Measurements from ENCODE around the gene SCAF8.

- TF ChIP-seq CTCF (tag by site-specific recombination; IDR thresholded peaks at IDR 0.05) (peak; percentile 80), ZNF274 (IDR thresholded peaks at IDR 0.05; ENCODE audit: low read length) (no peak), ZNF274 (tag by site-specific recombination; IDR thresholded peaks at IDR 0.05; ENCODE audit: borderline replicate concordance) (no peak), BCL11A (tag by site-specific recombination; IDR thresholded peaks at IDR 0.05; ENCODE audit: low read depth) (no peak), ZBTB11 (tag by site-specific recombination; conservative IDR thresholded peaks at IDR 0.05; ENCODE audit: low read depth) (no peak), ZNF416 (tag by site-specific recombination; IDR thresholded peaks at IDR 0.05) (no peak), REST (tag by site-specific recombination; IDR thresholded peaks at IDR 0.05) (no peak; the same call in 1 of the 2 replicates), ZNF777 (tag by site-specific recombination; IDR thresholded peaks at IDR 0.05; ENCODE audit: borderline replicate concordance) (no peak), ZFP37 (tag by site-specific recombination; IDR thresholded peaks at IDR 0.05) (no peak), ZNF140 (tag by site-specific recombination; IDR thresholded peaks at IDR 0.05) (no peak), MZF1 (tag by site-specific recombination; IDR thresholded peaks at IDR 0.05; ENCODE audit: borderline replicate concordance) (no peak), ZNF112 (tag by site-specific recombination; IDR thresholded peaks at IDR 0.05) (no peak), ZNF362 (tag by site-specific recombination; IDR thresholded peaks at IDR 0.05) (no peak)
Measured at GRCh38 chr6:154733183-154733625, at the start of gene SCAF8.

Measured in HEK293 (cell line).